Stimulated activated CD8-positive, alpha-beta memory T cell treated with anti-CD3 and anti-CD28 coated beads, Interleukin-7, amount 100 ng/mL, for 24 hours (primary cell): ENCODE measurements around the gene ZG16.
A peak's percentile ranks its signal among the peaks of the same experiment; 100 is the strongest.

Experiments used
- DNase-seq: peaks from one replicate; pipeline ENCODE4 v3.0.0-alpha.2; 2020; ENCODE audit warnings: low read depth

ZG16 gene

DNA sequence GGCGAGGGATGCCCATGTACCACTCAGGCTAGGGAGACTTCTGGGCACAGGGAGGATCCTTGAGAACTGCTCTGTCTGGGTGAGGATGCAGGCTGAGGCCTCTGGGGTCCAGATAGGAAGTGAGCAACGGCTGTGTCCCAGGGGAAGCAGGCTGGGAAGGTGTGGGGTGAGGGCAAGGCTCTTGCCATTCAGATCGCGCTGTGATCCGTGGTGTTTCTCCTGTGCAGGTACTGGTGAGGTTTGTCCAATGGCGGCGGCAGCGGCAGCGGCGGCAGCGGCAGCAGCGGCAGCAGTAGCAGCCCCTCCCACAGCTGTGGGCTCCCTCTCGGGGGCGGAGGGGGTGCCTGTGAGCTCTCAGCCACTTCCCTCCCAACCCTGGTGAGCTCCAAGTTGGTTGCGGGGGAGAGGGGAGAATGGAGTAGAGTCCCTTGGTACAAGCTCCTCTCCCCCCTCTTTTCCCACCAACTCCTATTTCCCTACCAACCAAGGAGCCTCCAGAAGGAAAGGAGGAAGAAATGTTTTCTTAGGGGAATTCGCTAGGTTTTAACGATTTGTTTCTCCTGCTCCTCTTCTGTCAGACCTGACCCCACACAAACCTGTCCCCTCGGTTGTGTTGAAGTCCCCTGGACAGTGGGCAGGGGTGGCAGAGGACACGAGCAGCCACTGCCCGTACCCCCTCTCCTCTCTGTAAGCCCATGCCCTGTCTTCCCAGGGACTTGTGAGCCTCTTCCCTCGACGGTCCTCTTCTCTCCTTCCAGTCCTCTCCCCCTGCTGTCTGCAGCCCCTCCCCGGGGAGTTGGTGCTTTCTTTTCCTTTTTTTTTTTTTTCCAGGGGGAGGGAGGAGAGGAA, 32.0 kb downstream of the ZG16 start:
- DNase-seq: no peak

DNA sequence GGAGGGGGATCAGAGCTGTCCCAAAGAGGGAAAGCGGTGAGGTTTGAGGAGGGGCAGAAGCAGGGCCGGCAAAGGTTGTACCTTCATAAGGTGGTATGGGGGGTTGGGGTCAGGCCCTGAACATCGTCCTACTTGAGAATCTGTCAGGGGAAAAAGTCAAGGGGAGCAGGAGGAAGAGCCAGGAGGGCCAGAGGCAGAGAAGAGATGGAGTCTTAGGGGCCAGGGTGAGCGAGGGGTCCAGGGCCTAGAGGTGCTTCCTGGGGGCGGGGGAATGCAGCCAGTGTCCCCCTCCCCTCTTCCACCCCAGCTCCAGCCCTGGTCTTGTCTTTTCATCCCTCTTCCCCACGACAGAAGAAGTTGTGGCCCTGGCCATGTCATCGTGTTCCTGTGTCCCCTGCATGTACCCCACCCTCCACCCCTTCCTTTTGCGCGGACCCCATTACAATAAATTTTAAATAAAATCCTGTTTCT, 32.7 kb downstream of the ZG16 start:
- DNase-seq: no peak

DNA sequence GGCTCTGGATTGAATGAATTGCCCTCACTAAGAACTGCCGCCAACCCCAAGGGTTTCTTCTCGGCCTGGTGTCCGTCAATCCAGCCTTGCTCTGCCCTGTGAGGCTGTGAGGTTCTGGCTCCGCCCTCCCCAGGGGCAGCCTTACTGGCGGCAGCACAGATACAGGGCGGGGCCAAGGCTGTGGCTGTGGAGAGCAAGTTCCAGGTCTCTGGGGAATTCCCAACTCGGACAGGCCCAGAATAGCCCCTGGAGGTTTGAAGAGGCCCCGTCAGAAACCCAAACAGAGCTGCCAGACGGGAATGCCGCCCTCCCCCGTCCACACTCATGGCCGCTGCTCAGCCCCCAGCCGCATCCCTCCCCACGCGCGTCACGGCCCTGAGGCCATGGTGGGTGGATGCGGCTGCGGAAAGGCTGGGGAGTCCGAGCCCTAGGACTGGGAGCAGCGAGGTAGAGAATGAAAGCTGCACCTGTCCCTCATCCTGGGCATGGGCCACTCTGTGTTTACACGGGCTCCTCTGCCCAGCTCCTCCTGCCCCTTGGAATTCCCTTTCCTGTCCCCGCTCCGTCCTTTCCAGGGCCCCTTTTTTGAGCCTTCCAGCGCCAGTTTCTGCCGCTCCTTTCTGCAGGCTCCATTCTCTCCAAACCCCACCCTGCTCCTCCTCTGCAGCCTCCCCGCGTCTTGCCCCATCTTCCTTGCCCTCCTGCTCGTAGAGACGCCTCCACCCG, 33.3 kb downstream of the ZG16 start:
- DNase-seq: no peak

DNA sequence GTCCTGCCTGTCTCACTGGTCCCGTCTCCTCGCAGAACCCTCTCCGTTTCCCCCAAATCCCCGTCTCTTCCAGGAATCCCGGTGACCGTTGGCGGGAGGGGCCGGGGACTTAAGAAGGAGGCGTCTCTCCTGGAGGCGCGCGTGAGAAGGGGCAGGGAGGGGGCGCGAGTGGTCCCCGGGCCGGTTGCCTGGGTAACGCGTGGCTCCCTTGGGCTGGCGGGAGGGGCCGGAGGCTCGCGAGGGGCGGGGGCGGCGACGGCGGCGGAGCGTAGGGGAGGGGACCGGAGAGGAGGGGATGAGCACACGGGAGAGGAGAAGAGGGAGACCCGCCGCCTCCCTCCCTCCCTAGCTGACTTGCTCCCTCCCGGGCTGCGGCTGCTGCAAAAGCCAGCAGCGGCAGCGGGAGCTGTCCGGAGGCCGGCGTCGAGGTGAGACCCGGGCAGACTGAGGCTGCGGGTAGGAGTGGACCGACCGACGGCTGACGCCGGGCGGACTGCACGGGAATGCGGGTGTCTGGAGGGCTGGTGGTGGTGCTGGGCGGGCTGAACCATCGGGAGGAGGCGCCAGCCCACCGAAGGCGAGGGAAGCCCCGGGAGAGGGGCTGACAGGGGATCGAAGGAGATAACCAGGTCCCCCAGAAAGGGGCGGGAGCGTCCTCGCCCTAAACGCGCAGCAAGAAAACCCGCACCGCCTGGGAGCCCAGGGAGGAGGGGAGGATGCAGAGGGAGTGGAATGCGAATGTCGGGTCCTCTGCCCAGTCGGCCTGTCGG, 34.0 kb downstream of the ZG16 start, which contains the start of gene PRRT2:
PRRT2 (plus strand) TSS at position 298 of the 770 bp plus-strand sequence. CDS start 862 bp downstream, outside the sequence.
- DNase-seq: no peak

DNA sequence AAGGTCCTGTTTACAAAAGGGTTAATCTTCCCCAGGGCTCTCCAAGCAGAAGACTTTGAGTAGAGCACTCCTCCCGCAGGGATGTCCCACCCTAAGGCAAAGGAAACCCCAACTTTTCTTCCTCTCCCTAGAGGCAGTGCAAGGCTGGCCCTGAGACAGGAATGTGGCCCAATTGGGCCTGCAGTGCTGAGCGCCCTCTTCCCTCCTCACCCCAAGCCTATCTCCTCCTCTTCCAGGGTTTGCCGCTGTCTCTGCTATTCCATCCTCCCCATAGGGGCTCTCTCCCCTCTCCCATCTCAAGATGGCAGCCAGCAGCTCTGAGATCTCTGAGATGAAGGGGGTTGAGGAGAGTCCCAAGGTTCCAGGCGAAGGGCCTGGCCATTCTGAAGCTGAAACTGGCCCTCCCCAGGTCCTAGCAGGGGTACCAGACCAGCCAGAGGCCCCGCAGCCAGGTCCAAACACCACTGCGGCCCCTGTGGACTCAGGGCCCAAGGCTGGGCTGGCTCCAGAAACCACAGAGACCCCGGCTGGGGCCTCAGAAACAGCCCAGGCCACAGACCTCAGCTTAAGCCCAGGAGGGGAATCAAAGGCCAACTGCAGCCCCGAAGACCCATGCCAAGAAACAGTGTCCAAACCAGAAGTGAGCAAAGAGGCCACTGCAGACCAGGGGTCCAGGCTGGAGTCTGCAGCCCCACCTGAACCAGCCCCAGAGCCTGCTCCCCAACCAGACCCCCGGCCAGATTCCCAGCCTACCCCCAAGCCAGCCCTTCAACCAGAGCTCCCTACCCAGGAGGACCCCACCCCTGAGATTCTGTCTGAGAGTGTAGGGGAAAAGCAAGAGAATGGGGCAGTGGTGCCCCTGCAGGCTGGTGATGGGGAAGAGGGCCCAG, 34.9 kb downstream of the ZG16 start:
- DNase-seq: no peak

DNA sequence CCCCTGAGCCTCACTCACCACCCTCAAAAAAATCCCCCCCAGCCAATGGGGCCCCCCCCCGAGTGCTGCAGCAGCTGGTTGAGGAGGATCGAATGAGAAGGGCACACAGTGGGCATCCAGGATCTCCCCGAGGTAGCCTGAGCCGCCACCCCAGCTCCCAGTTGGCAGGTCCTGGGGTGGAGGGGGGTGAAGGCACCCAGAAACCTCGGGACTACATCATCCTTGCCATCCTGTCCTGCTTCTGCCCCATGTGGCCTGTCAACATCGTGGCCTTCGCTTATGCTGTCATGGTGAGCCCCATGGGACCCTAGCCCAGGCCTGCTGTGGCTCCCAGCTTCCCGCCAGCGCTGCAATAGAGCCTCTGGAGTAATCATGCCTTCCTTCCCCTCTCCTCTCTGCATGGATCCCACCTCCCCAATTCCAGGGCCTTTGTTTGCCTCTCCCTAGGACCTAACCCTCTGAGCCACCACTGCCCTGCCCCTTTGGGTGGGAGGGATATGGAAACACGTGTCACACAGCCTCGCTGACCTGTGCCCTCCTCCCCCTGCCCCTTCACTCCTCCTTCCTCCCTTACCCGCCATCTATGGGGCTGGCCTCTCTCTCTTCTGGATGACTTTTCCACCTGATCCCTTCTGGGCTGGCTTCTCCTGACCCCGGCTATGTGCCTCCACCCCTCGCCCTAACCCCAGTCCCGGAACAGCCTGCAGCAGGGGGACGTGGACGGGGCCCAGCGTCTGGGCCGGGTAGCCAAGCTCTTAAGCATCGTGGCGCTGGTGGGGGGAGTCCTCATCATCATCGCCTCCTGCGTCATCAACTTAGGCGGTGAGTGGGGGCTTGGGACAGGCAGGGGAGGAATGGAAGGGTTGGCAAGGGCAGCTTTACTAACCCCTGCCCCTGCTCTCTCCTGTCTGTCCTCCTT, 35.8 kb downstream of the ZG16 start:
- no peak for DNase-seq

DNA sequence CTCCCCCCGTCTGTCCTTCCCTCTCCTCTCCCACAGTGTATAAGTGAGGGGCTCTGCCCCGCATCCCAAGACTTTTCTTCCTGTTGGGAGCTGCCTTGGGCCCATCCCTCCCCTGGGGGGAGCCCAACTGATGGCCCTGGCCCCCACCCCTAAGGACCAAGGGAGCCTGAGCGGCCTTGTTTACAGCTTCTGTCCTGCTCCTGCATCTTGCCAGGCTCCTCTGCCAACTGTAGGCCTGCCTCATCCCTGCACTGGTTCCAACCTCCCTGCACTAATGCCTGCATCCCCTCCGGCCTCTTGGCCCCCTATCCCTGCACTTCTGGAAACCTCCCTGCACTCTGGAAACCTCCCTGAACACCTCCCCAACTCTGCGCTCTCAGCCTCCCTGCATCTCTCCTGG, 36.5 kb downstream of the ZG16 start:
- DNase-seq: no peak

DNA sequence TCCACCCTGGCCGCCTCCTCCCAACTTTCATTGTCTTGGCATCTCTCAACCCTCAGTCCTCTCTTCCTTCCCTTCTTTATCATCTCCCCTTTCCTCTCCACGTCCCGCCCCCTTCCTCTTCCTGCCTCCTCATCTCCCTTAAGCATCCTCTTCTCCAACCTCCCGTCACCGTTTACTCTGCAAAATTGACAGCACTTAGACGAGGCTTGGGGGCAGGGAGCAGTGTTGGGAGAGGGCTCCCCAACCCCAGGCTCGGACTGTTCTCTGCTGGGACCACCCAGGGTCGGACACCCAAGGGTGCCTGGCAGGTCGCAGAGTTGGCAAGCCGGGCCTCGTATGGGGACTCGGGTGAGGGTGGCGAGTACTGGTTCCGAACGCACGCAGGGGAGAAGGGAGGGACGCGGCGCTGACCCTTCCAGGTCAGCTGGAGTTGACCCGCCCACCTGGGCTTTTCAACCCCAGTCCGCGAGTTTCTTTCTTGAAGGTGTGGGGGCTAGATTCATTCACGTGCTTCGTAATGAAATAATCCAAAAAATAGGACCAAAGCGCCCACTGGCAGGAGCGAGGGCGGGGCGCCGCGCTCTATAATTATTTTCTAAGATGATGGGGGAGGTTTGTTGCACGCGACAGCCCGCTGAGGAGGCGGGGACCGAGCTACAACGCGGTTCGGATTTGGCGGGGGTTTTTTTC, 37.1 kb downstream of the ZG16 start:
- no peak for DNase-seq

DNA sequence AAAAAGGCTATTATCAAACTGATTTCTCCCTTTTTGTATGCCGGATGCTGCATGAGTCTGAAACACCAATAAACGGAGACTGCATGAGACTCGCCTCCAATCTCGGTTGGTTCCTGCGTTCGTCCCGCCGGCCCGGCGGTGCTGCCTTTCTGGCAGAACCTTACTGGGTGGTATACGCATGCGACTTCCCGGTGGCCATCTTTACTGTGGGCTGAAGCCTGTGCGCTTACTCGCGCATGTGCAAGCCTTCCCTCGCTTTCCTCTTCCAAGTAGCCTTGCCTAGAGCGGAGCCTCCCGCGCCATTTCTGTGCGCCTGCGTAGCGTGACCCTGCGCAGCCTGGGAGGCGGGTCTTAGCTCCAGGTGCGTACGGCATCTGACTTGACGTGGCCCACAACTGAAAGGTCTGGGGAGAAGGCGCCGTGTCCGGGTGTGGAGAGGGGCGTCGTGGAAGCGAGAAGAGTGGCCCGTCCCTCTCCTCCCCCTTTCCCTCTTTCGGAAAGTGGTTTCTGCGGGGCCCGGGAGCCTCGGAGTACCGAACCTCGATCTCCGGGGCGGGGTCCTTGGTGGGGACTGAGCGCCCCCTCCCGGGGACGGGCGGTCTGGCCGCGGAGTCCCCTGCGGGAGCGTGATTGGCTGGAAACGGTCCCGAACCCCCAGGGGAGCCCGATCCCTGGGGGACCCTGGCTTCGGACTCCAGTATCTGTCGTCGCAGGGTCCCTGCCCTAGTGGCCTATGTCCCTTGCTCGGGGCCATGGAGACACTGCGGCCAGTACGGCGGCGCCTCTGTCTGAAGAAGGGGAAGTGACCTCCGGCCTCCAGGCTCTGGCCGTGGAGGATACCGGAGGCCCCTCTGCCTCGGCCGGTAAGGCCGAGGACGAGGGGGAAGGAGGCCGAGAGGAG, 38.0 kb downstream of the ZG16 start, which contains the start of gene PAGR1:
PAGR1 (plus strand) TSS at position 360 of the 901 bp plus-strand sequence; CDS start at position 734, 374 bp downstream.
- DNase-seq: peak; percentile 96

DNA sequence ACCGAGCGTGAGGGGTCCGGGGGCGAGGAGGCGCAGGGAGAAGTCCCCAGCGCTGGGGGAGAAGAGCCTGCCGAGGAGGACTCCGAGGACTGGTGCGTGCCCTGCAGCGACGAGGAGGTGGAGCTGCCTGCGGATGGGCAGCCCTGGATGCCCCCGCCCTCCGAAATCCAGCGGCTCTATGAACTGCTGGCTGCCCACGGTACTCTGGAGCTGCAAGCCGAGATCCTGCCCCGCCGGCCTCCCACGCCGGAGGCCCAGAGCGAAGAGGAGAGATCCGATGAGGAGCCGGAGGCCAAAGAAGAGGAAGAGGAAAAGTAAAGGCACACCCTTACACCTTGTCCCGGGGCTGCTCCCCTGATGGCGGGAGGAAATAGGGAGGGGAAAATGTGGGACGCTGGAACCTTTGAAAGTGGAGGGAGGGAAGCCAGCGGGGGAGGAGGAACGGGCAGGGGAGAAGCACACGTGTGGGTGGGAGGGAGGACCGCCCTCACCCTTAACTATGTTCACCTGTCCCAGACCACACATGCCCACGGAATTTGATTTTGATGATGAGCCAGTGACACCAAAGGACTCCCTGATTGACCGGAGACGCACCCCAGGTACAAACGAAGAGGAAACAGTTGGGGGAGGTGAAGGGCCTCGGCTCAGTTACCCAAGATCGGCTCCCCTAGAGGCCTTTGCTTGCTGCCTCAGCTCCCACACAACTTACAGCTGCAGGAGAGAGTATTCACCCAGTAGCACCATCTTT, 38.8 kb downstream of the ZG16 start:
- DNase-seq: no peak

DNA sequence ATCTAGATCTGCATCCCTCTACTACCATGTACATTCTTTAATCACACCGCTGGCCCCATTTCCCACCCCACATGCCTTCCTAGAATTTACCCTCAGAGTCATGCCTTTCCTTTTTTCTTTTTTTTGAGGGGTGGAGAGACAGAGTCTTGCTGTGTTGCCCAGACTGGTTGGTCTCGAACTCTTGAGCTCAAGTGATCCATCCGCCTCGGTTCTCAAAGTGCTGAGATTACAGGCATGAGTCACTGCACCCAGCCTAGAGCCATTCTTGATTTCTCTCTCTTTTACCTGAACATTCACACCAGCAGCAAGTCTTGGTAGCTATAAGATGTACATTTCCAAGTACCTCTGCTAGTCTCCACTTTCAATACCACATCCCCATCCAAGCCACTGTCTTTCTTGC, 40.0 kb downstream of the ZG16 start:
- DNase-seq: no peak

DNA sequence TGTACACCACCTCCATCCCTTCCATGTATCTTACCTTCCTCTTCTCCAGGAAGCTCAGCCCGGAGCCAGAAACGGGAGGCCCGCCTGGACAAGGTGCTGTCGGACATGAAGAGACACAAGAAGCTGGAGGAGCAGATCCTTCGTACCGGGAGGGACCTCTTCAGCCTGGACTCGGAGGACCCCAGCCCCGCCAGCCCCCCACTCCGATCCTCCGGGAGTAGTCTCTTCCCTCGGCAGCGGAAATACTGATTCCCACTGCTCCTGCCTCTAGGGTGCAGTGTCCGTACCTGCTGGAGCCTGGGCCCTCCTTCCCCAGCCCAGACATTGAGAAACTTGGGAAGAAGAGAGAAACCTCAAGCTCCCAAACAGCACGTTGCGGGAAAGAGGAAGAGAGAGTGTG, 41.5 kb downstream of the ZG16 start:
- DNase-seq: no peak

DNA sequence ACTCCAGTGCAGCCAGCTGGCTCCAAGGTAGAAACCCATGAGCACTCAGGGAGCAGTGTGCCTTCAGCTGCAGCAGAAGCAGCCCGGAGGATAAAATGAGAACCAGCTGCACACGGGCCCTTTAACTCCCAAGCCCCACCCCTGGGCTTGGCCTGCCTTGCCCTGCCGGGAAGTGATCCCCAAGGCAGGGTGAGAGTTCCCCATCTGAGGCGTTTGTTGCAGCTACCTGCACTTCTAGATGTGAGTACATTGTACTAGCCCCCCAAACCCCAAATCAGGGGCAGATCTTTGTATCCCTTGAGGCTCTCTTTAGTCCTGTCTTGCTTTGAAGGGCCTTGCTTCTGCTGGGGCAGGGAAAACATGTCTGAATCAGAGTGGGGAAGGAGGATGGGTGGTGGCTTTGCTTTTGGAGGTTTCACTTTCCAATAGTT, 42.2 kb downstream of the ZG16 start, which contains the start of gene MVP:
MVP (plus strand) TSS at position 192 of the 431 bp plus-strand sequence. CDS start 10,088 bp downstream, outside the sequence.
- no peak for DNase-seq

DNA sequence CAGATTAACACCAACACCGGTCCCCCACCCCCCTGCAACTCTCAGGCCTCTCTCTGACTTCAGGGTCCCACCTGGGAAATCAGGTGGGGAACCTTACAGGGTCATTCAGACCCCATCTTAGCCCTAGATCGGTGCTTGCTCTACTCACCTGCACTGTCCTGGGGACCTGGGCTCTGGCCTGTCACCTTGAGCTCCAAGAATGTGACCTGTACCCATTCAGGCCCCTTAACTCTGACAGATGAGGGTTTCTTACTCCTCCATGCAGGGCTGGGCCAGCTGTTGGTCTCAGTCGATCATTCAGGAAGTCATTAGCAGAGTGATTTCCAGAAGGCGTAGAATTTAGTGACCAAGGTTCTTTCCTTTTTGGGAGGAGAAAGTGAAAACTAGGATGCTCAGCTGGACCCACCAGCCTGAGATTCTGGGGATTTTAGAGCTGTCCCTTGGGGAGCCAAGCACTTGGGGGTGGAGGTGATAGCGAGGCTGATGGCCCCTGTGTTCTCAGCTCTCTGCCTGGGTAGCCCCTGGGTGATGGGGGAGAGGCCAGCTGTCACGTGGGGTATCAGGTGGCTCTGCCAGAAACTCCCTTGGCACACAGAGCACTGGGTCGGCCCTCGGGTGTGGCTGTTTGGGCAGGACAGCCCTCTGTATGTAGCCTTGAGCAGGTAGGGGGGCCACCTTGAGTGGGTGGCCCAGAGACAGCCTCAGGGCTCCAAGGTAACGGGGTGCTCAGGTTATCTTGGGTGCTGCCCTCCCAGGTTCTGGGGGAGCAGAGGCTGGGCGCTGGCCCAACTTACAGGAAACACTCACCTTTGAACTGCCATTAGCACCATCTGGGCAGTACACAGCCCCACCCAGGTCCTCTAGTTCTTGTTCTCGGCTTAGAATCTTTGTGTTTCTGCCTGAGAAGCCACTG, 42.9 kb downstream of the ZG16 start:
- DNase-seq: no peak

DNA sequence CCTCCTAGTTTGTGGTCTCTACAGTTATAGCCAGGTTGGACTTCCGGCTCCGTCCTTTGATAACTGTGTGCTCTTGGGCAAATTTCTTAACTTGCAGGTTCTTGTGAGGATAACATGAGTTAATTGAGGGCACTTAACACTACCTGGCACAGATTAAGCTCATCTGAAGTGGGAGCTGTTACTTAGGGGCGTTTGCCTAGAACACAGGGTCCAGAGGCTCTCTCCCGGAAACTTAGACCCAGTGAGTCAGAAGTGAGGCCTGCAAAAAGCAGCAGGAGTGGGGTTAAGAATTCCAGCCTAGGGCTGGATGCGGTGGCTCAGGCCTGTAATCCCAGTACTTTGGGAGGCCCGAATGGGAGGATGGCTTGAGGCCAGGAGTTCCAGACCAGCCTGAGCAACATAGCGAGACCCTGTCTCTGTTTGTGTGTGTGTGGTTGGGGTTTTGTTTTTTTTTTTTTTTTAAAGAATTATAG, 43.6 kb downstream of the ZG16 start:
- DNase-seq: no peak

DNA sequence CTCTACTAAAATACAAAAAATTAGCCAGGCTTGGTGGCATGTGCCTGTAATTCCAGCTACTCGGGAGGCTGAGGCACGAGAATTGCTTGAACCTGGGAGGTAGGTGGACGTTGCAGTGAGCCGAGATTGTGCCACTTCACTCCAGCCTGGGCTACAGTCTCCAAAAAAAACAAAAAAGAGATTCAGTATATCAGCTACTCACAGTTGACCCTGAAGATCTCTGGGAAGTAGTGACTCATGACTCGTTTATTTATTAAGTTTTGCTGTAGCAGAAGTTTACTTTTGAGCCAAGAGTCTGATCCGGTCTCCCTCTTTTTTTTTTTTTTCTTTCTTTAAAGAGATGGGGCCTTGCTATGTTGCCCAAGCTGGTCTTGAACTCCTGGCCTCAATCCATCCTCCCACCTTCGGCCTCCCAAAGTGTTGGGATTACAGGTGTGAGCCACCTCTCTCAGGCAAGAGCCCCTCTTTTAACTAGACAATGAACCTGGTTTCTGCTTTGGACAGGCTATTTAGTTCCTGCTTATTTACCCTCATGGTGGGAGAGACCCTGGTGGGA, 46.6 kb downstream of the ZG16 start:
- no peak for DNase-seq
